ENCODE results near the gene ADAP1.
"Not testable (repeated sequence)": the region's sequence is repeated elsewhere in the genome, so short reads cannot be mapped to it uniquely, and the experiment has no call there.

GRCh38 chr7:1002445-1002844, 48.0 kb upstream of the ADAP1 start:
- not testable (repeated sequence) for TF ChIP-seq CTCF (IDR thresholded peaks at IDR 0.05); POLR2A (IDR thresholded peaks at IDR 0.05; ENCODE audit: low read depth)
